HG03460 (cell line): Measurements from ENCODE around the gene CSGALNACT2.

Experiments used
- ATAC-seq: cut with Tn5 transposase; IDR thresholded peaks from one replicate; pipeline ENCODE4 v1.9.1; 2021; ENCODE audit not compliant: unreplicated experiment

The CSGALNACT2 gene

DNA sequence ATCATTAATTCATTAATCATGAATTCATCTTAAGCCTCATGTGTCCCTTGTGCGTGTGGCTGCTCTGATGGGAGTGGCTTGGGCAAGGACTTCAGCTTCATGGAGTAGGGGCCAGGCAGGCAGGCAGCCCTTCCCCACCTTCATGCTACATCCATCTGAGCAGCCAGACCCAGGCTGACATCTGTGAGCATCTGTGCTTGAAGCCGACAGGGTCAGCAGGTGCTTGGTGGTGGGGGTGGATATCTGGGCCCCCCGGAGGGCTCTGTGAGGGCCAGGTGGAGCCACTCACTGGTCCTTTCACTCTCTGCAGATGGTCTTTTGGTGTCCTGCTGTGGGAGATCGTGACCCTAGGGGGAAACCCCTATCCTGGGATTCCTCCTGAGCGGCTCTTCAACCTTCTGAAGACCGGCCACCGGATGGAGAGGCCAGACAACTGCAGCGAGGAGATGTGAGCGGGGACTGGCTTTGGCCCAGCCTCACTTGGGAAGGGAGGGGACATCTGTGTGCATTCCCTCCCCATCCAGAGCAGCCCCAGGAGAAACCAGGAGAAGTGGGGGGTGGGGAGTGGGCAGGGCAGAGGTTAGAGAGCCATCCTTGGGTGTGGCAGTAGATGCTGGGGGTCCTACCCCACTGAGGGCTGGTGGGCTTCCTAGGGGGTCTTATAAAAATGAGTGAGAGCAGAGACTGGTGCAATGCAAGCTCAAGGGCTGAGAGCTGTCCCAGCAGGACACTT lies 14.7 kb upstream of the CSGALNACT2 start:
- ATAC-seq: no peak

DNA sequence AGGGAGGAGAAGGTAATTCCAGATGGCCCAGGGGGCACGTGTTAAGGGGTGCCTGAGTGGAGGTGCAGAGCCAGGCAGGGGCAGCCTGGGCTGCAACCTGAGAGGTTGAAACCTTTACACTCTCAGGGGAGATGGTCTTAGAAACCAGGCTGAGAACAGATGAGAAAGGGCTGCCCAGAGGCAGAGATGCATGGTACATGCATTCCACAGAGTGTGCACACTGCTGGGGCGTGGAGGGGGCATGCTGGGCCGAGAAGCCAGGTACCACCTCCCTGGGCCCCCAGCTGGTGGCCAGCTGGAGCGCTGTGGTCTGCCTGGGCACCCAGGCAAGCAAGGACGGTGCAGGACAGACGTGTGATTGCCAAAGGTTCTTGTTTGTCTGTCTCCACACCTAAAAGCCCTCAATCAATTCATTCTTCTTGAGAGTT lies 14.1 kb upstream of the CSGALNACT2 start:
- ATAC-seq: no peak

DNA sequence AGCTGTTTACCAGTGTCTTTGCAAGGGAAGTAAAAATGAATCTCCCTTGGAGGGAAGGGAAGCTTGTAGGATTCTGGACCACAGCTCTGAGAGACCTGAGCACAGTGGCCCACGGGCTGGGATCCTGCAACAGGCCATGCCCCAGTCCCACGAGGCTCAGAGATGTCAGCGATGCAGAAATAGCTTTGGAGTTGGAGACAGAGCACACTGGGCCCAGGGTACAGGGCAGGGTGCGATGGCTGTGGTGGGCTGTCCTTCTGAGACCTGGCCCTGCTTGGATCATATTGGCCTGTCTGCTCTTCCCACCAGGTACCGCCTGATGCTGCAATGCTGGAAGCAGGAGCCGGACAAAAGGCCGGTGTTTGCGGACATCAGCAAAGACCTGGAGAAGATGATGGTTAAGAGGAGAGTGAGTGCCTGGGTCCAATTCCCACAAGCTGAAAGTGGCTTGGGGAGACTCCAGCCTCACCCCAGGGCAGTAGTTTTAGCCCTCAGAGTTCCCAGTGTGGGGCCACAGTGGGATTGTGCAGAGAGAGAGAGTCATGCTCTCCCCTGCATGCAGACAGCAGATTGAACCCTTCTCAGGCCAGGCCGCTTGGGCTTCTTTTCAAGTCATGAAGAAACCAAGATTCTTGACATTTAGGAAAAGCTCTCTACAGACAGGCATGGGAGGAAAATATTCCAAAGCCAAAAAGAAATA lies 13.5 kb upstream of the CSGALNACT2 start:
- no peak for ATAC-seq

DNA sequence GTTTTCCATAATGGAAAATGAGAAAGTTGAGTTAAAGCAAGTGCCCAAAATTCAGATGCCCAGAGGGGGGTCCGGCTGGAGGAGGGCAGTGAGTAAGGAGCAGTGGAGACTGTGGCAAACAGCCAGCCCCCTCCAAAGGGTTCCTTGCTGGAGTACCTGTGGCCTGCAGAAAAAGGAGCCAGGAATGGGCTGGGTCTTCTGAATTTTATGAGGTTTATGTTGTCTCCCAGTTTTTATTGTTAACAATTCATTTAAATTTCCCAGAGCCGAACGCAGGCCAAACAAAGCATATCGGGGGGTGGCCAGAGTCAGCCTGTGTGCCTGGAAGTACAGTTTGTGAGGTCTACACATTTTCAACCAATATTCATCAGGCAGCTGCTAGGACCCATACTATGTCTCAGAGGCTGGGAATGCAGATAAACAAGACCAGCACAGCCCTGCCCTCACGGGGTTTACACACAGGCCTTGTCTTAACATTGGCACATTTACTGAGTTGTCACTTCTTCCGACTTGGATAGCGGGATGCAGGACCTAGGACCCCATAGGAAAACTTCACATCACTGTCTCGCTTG lies 12.9 kb upstream of the CSGALNACT2 start:
- ATAC-seq: no peak

DNA sequence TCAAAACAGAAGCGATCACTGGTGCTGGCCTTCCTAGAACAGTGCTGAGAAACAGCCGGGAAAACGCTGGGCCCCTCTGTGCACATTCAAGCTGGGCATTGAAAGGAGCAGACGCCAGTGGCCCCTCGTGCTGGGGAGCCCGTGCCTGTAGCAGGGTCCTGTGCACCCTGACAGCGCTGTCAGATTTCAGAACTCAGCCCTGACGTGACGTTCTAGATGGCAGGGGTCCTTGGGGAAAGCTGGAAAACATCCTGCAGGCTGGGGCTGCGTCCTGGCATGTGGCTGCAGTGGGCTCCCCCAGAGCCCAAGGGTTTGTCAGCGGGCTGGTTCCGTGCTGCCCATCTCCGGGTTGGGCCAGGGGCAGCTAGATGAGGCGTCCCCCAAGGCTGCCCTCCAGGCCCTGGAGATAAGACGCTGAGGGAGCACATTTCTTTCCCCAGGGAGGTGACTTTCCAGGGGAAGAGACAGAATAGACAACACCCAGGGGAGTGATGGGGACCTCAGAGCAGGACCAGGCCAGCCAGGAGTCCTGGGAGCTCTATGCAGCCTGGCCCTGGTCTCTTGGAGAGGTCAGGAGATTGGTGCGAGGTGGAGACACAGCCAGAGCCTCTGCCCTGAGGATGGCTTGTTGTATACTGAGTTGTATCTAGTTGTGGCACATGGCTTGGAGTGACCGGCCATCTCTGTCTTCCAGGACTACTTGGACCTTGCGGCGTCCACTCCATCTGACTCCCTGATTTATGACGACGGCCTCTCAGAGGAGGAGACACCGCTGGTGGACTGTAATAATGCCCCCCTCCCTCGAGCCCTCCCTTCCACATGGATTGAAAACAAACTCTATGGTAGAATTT lies 12.1 kb upstream of the CSGALNACT2 start:
- no peak for ATAC-seq

DNA sequence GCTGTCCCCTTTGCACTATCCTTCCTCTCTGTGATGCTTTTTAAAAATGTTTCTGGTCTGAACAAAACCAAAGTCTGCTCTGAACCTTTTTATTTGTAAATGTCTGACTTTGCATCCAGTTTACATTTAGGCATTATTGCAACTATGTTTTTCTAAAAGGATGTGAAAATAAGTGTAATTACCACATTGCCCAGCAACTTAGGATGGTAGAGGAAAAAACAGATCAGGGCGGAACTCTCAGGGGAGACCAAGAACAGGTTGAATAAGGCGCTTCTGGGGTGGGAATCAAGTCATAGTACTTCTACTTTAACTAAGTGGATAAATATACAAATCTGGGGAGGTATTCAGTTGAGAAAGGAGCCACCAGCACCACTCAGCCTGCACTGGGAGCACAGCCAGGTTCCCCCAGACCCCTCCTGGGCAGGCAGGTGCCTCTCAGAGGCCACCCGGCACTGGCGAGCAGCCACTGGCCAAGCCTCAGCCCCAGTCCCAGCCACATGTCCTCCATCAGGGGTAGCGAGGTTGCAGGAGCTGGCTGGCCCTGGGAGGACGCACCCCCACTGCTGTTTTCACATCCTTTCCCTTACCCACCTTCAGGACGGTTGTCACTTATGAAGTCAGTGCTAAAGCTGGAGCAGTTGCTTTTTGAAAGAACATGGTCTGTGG lies 11.4 kb upstream of the CSGALNACT2 start:
- no peak for ATAC-seq

DNA sequence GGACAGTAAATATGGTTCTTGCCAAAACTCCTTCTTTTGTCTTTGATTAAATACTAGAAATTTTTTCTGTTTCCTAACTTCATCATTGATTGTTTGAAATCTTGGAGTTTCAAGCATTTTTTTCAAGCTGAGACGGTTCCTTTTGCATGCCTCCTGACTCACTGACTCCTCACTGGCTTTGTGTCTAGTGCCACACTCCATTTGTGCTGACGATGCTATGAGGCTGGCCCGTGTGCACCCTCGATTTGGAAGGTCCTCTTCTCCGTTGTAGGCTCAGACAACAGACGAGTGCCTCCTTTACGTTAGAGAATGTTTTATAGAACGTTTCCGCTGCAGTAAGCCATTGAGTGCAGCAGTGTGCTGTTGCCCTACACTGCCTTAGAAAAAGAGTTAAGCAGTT lies 10.8 kb upstream of the CSGALNACT2 start:
- no peak for ATAC-seq

DNA sequence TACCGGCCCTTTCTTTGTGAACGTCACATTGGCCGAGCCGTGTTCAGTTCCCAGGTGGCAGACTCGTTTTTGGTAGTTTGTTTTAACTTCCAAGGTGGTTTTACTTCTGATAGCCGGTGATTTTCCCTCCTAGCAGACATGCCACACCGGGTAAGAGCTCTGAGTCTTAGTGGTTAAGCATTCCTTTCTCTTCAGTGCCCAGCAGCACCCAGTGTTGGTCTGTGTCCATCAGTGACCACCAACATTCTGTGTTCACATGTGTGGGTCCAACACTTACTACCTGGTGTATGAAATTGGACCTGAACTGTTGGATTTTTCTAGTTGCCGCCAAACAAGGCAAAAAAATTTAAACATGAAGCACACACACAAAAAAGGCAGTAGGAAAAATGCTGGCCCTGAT lies 9.9 kb upstream of the CSGALNACT2 start:
- ATAC-seq: no peak

DNA sequence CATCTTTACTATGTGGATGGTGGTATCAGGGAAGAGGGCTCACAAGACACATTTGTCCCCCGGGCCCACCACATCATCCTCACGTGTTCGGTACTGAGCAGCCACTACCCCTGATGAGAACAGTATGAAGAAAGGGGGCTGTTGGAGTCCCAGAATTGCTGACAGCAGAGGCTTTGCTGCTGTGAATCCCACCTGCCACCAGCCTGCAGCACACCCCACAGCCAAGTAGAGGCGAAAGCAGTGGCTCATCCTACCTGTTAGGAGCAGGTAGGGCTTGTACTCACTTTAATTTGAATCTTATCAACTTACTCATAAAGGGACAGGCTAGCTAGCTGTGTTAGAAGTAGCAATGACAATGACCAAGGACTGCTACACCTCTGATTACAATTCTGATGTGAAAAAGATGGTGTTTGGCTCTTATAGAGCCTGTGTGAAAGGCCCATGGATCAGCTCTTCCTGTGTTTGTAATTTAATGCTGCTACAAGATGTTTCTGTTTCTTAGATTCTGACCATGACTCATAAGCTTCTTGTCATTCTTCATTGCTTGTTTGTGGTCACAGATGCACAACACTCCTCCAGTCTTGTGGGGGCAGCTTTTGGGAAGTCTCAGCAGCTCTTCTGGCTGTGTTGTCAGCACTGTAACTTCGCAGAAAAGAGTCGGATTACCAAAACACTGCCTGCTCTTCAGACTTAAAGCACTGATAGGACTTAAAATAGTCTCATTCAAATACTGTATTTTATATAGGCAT lies 9.1 kb upstream of the CSGALNACT2 start:
- peak; percentile 82 for ATAC-seq

DNA sequence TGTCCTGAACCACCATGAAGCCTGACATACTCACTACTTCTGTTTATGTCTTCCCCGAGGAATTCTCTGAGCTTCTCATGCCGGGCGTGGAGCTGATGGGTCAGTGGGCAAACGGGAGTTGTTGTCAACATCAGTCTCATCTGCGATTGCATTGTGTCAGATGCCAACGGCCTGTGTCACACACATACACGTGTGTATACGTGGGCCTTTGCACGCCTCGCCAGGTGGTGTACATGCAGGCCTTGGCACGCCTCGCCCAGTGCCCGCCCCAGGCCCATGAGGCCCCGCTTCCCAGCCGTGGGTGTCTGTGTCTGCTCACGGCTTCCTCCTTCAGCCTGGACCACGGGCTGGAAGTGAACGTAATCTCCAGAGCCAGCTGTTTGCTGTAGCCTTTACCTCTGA lies 7.5 kb upstream of the CSGALNACT2 start:
- no peak for ATAC-seq

DNA sequence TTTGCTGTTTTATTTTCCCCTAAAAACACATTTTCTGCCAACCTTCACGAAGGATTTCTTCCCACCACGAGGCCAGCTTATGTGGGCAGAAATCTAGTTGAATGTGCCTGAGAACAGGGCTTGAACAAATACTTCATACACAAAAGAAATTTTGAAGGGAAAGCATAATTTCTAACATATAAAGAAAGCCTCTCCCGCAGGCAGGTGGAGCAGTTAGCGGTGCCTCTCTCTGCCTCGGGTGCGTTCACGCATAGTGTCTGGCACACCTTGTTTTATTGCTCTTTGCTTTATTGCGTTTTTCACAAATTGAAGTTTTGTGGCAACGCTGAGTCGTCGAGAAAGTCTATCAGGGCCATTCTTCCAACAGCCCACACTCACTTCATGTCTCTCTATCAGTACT lies 7.0 kb upstream of the CSGALNACT2 start:
- no peak for ATAC-seq

DNA sequence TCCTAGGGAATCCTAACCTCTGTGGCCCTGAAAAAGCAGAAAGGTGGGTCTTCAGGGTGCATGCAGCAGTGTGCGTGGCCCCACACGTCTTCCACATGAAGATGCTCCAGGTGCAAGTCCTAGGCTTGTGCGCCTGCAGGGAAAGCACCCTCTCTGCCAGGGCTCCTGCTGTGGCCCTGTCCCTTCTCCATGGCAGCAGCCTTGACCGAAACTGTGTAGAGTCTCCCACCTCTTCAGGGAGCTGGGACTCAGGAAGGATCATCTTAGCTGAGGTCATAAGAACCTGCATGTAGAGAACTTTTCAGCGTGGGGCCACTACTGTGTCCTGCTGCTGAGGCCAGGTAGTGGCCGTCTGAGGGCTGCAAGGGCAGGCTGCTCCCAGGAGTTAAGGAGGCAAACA lies 6.3 kb upstream of the CSGALNACT2 start:
- no peak for ATAC-seq

DNA sequence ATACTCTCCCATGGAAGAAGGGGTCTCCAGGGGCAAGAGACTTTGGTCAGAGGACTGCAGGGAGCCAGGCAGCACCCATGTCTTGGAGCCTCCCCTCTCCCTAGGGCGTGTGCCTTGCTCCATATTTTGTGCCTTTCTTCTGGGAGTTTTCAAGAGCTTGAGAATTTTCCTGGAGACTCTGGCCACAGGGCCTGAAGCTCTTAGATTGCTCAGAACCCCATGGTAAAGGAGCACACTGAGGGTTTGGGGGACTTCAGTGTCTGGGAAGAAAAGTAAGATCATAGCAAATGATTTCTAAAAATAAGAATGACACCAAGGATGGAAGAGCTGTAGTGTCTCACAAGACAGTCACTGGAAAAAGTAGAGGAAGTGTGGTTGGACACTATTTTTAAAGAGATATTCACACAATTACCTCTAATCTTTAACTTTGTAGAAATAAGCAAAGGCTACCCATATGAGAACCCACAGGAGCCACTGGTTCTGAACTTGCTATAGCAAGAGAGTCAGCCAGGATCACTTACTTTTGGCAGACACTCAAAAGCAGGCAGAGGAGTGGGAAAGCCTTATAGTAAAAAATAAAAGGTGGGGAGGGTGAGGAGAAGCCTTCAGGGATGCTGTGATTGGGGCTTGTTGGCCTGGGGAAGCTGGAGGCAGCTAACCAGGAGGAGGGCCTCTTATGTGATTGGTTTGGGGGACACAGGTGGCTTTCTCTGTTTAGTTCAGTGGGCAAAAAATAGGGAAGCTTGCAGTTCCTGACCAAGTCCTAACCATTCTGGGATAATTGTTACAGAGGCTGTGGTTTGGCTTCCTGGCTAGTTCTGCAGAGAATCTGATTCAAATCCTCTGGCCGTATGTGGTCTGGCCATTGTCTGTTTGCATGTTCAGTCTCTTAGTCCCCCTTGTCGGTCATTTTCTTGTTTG lies 5.1 kb upstream of the CSGALNACT2 start:
- ATAC-seq: no peak

DNA sequence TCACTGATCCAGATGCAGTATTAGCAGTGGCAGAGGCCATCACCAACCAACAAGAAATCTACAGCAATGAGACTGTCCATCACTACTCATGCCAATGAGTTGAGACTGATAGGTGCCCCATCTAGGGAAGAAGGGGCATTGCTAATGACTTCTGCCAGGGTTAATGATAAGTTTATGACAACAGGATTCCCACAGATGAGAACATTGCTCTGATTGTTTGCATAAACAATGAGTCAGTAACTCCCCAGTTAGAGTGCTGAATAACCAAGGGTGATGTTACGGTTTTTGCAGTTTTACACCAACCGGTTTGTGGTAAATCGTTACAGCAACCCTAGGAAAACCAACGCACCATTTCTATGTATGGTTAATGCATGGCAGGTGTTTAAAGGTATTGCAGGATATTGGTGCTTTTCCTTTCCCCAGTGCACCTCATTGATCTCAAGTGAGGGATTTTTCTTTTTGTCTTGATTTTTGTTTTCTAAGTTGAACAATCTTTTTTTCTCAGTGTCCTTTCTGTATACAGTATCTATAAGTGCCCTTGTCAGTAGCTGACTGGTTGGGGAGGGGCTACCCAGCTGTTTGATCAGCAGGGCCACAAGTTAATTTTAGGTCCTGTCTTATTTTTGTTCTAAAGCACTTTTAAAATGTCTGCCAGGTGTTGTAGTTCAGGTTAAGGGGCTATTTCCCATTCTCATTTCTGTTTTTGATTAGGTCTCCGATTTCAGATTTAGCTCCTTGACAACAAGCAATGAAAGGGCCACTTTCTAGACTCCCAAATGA lies 3.9 kb upstream of the CSGALNACT2 start:
- no peak for ATAC-seq

DNA sequence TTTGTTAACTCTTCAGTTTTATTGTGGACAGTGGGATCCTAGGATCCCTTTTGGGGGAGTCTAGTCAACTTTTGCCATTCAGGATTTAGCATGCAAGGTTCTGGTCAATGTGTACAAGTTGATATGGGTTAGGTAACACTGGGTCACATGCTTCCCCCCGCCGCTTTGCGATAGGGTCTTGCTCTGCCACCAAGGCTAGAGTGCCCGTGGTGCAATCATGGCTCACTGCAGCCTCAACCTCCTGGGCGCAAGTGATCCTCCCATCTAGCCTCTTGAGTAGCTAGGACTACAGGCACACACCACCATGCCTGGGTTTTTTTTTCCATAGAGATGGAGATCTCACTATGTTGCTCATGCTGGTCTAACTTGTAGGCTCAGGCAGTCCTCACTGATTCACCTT lies 3.2 kb upstream of the CSGALNACT2 start:
- no peak for ATAC-seq

DNA sequence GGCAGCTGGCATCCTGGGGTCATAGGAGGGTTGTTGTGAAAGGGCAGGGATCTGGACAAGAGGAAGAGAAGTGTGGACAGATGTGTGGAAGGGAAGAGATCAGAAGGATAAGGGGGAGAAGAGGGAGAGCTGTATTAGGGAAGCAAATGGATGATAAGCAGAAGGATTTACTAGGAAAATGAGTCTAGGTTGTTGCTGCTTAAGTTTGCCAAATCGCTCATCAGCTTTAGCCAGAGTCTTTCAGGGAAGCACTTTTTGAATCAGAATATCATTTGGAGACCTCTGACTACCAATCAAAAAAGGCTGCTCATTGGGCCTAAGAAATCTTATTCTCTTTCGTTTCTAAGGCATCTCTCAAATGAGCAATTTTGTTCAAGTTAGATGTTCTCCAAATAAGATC lies 2.6 kb upstream of the CSGALNACT2 start:
- ATAC-seq: no peak

DNA sequence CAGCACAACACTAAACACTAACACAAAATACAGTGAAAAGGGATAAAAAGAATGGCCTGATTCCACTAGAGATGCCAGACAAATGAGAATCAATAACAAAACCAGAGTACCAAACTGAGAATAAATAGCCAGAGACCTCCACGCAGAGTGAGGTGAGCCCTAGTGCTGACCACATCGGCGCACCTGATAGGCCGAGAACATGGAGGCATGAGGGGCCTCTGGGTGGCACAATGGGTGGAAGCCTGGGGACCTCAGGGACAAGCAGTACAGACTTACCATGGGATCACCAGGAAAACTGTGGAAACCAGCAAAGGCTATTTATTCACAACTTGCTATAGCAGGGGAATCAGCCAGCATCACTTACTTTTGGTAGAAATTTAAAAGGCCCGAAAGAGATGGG lies 1.8 kb upstream of the CSGALNACT2 start:
- ATAC-seq: no peak

DNA sequence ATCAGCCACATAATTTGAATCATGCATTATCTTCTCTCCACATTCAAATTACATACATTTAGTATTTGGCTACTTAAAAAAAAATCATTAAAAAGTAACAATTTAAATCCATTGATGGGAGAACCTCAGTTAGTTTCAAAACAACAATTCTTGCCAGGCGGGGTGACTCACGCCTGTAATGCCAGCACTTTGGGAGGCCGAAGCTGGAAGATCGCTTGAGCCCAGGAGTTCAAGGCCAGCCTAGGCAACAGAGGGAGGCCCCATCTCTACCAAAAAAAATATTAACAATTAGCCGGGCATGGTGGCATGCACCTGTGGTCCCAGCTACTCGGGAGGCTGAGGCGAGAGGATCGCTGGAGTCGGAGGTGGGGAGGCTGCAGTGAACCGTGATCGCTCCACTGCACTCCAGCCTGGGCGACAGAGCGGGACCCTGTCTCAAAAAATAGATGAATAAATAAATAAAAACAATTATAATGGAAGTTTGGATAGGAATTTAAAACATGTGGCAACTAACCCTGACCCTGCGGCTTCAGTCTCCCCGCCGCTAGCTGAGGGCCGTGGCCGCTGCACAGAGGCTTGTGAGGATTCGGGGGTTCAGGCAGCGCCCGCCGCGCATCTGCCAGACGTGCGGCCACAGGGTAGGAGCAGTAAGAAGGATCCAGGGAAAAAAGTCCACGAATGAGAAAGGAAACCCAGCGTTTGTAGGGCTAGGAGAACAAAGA lies 1.1 kb upstream of the CSGALNACT2 start:
- ATAC-seq: no peak
